ENCODE data around the gene NUAK2.

DNA sequence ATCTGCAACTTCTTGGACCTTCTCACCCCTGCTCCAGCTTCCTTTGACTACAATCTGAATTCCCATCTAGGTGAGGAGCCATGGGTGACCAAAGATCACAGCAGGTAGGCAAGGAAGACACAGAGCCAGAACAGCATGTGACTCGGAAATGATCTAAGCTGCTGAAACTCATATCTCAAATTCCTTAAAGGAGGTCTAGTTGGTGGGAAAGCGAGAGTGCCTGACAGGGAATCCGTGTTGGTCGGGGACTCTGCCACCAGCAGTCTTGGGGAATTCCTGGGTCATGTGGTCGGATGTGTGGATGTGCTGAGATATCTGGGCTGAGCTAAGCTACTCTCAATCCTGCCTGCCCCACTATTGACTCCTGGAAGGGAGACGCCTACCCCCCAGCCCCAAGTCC is 3.2 kb upstream of the NUAK2 start:
- TF ChIP-seq, protein P1, sequence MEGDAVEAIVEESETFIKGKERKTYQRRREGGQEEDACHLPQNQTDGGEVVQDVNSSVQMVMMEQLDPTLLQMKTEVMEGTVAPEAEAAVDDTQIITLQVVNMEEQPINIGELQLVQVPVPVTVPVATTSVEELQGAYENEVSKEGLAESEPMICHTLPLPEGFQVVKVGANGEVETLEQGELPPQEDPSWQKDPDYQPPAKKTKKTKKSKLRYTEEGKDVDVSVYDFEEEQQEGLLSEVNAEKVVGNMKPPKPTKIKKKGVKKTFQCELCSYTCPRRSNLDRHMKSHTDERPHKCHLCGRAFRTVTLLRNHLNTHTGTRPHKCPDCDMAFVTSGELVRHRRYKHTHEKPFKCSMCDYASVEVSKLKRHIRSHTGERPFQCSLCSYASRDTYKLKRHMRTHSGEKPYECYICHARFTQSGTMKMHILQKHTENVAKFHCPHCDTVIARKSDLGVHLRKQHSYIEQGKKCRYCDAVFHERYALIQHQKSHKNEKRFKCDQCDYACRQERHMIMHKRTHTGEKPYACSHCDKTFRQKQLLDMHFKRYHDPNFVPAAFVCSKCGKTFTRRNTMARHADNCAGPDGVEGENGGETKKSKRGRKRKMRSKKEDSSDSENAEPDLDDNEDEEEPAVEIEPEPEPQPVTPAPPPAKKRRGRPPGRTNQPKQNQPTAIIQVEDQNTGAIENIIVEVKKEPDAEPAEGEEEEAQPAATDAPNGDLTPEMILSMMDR (IDR thresholded peaks at IDR 0.05), result no peak
- no peak for TF ChIP-seq EP300 (IDR thresholded peaks at IDR 0.05)
- TF ChIP-seq POLR2A (IDR thresholded peaks at IDR 0.05), result no peak

All from stomach (tissue), 4 donors.